Activated B cell treated with CpG ODN at 0.5 μM for 24 hours (primary cell): ENCODE results near the gene FLG. TPM values are rescaled to one million over a fixed set of nuclear protein-coding genes. Genes with fewer than 3 reads are reported as not detected.

Experiments
- ATAC-seq: fragments of 200-7000 bp; cut with Tn5 transposase; one replicate; pipeline ENCODE4 v1.10.0; 2021; ENCODE audit warnings: low read depth, mild to moderate bottlenecking, moderate library complexity
- CTCF ChIA-PET: fragments of 350-600 bp; sonication (Branson Sonifier 250); formaldehyde crosslinking; loops from one replicate; lab custom pipeline; 2021; ENCODE audit warnings: antibody characterized with exemption; lab: Charles Lee
- POLR2A ChIA-PET: fragments of 350-600 bp; sonication (Branson Sonifier 250); formaldehyde crosslinking; loops from one replicate; lab custom pipeline; 2021; ENCODE audit warnings: antibody characterized with exemption; lab: Charles Lee
- DNase-seq: peaks from one replicate; pipeline ENCODE4 v3.0.0; 2022
- H3K27ac Mint-ChIP-seq: one replicate; pipeline ENCODE4 v1.8.0; 2020; ENCODE audit warnings: mixed read lengths
- H3K27me3 Mint-ChIP-seq: one replicate; pipeline ENCODE4 v1.8.0; 2021; ENCODE audit warnings: mixed read lengths
- H3K36me3 Mint-ChIP-seq: one replicate; pipeline ENCODE4 v1.8.0; 2021; ENCODE audit warnings: low read depth, mixed read lengths
- H3K4me1 Mint-ChIP-seq: one replicate; pipeline ENCODE4 v1.8.0; 2021; ENCODE audit warnings: mixed read lengths
- H3K4me3 Mint-ChIP-seq: one replicate; pipeline ENCODE4 v1.8.0; 2020; ENCODE audit warnings: mild to moderate bottlenecking, mixed read lengths
- H3K9me3 Mint-ChIP-seq: one replicate; pipeline ENCODE4 v1.8.0; 2020; ENCODE audit warnings: mixed read lengths
- intact Hi-C: fragments of 100-400 bp; cut with micrococcal nuclease; formaldehyde crosslinking; loops from one replicate; pipeline ENCODE4 v1.15.1; 2024
- total RNA-seq: library from RNA; stranded (reverse); gene quantifications from 2 replicates; pipeline ENCODE4 v1.2.3, GENCODE V29; 2022
- TF ChIP-seq, protein P1 (sequence below): fragments of 200-600 bp; IDR thresholded peaks from one replicate; pipeline ENCODE4 v1.8.0; 2022; ENCODE audit warnings: antibody characterized with exemption, mild to moderate bottlenecking

Gene FLG
- not detected in 2 replicates for total RNA-seq

DNA sequence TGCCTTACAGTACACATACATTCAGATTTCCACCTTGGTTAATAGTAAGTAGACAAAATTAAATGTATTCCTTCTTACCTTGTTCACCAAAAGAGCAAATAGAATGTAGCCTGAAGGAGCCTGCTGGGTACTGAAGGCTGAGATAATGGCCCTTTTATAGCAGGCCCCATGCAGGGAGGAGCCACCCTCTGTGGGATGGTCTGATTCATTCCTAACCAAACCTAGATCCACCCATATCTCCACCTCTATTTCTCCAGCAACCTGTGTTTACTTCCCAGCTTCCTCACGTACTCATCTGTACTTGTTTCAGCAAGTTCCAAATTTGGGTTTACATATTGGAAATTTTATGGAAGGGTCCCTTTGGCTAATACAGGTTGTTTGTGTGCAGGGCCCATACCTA lies at the start of gene FLG:
FLG (minus strand) TSS at position 129 of the 400 bp plus-strand sequence. CDS start 9,783 bp downstream, outside the sequence.
- TF ChIP-seq, protein P1, sequence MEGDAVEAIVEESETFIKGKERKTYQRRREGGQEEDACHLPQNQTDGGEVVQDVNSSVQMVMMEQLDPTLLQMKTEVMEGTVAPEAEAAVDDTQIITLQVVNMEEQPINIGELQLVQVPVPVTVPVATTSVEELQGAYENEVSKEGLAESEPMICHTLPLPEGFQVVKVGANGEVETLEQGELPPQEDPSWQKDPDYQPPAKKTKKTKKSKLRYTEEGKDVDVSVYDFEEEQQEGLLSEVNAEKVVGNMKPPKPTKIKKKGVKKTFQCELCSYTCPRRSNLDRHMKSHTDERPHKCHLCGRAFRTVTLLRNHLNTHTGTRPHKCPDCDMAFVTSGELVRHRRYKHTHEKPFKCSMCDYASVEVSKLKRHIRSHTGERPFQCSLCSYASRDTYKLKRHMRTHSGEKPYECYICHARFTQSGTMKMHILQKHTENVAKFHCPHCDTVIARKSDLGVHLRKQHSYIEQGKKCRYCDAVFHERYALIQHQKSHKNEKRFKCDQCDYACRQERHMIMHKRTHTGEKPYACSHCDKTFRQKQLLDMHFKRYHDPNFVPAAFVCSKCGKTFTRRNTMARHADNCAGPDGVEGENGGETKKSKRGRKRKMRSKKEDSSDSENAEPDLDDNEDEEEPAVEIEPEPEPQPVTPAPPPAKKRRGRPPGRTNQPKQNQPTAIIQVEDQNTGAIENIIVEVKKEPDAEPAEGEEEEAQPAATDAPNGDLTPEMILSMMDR = no peak
- intact Hi-C loops = no loop called here
- Mint-ChIP-seq H3K27me3 (no peaks in the 10 kb centered on the region), H3K9me3 (no peaks in the 10 kb centered on the region), H3K27ac (no peak within 1 kb of the TSS), H3K36me3 (no peaks in the 10 kb centered on the region), H3K4me1 (no peaks in the 10 kb centered on the region), H3K4me3 (no peak within 1 kb of the TSS)
- CTCF ChIA-PET = no interaction called here
- no peak for ATAC-seq
- POLR2A ChIA-PET = no interaction called here
- no peak for DNase-seq

DNA sequence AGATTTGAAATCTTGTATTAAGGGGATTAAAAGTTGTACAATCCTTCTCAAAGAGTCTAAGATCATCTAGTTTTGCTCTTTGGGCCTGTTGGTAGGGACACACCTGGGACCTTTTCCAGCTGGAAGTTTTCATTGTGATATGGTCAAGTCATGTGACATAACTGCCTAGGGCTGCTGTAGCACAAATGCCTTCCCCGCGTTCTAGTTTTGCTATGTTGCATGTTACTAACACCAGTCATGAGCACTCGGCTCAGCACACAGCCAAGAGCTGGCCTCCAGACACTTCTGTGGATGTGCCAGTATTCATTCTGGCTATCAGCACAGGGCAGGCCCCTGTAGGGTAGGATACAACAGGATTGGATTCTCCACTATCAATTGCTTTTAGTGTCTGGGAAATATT lies 49.4 kb upstream of the FLG start:
- intact Hi-C loops = no loop called here
- TF ChIP-seq, protein P1 = no peak
- ChIA-PET POLR2A (no interaction called here), CTCF (interaction anchor here (1.0 kb wide), 1 partner anchor 9 kb away, joined by 3 read pairs; no protein-coding TSS in a partner anchor)
- no peak overlapping the region for H3K27ac Mint-ChIP-seq
- H3K4me1 Mint-ChIP-seq = no peaks in the 10 kb centered on the region
- H3K9me3 Mint-ChIP-seq = peaks cover 5% of the 10 kb centered on the region
- peaks cover 2% of the 10 kb centered on the region for H3K27me3 Mint-ChIP-seq
- H3K4me3 Mint-ChIP-seq = no peak overlapping the region
- no peaks in the 10 kb centered on the region for H3K36me3 Mint-ChIP-seq
- DNase-seq (no peak), ATAC-seq (no peak)

DNA sequence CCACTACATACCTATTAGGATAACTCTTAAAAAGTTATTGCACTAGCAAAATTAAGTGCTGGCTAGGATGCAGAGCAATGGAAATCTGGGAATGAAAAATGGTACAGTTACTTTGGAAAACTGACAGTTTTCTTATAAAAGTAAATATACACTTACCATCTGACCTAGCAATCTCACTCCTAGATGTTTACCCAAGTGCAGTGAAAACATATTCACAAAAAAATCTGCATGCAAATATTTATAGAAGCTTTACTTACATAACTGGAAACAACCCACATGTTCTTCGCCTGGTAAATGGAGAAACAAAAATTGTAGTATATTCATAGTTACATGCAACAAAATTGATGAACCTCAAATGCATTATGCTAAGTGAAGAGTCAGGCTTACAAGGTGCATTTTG lies 47.6 kb upstream of the FLG start:
- H3K4me1 Mint-ChIP-seq = no peaks in the 10 kb centered on the region

DNA sequence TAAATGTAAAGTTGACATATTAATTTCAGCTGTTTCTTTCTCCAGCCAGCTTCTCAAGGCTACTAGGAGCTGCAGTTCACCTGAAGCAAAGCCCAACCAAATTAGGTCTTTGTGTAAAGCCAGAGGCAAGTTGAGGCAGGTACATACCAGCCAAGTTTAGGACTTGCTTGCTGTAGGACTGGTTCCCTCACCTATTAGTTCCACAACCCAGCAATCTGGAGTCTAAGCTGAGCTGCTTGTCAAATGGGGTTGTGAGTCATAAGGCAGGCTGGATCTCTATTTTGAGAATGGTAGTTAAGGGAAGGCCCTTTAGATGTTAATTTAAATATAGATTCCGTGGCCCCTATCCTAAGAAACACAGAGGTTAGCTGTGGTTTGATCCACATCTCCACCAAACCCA lies 42.4 kb upstream of the FLG start:
- intact Hi-C loops = no loop called here

More for the DNA sequence above, 47.6 kb upstream of the FLG start:
- peaks cover 2% of the 10 kb centered on the region for H3K27me3 Mint-ChIP-seq
- H3K36me3 Mint-ChIP-seq = no peaks in the 10 kb centered on the region
- H3K4me3 Mint-ChIP-seq = no peak overlapping the region
- no peak overlapping the region for H3K27ac Mint-ChIP-seq
- ChIA-PET POLR2A (no interaction called here), CTCF (no interaction called here)
- peaks cover 12% of the 10 kb centered on the region for H3K9me3 Mint-ChIP-seq
- intact Hi-C loops = no loop called here
- no peak for DNase-seq
- ATAC-seq = no peak
- TF ChIP-seq, protein P1 = no peak

DNA sequence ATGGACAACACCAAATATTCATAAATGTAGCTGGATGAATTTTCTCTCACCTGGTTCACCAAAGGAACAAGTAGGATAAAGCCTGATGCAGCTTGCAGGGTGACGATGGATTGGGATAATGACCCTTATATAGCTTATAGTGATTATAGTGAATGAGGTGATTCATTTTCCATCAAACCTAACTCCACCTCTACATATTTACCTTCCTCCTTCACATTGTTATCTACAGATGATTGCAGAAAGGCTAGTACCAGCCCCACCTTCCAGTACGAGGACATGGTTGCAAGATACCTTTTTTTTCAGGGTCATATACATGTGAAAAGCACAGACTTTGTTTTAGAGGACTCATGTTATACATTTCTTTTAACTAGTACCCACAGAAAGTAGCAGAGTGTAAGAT lies 34.9 kb upstream of the FLG start, which contains the start of gene FLG2:
FLG2 (minus strand) TSS at position 101 of the 400 bp plus-strand sequence. CDS start 1,122 bp downstream, outside the sequence.
- Mint-ChIP-seq H3K27me3 (peaks cover 9% of the 10 kb centered on the region), H3K4me3 (no peak within 1 kb of the TSS), H3K4me1 (no peaks in the 10 kb centered on the region), H3K36me3 (no peaks in the 10 kb centered on the region), H3K27ac (no peak within 1 kb of the TSS), H3K9me3 (no peaks in the 10 kb centered on the region)
- no peak for ATAC-seq
- no peak for DNase-seq
- TF ChIP-seq, protein P1 = no peak
- ChIA-PET CTCF (no interaction called here), POLR2A (no interaction called here)
- intact Hi-C loops = no loop called here

More for the DNA sequence above, 42.4 kb upstream of the FLG start:
- no peak for DNase-seq
- TF ChIP-seq, protein P1 = no peak
- ChIA-PET CTCF (no interaction called here), POLR2A (no interaction called here)
- ATAC-seq = no peak
- Mint-ChIP-seq H3K27ac (no peak overlapping the region), H3K4me3 (no peak overlapping the region), H3K9me3 (peaks cover 12% of the 10 kb centered on the region), H3K36me3 (no peaks in the 10 kb centered on the region), H3K4me1 (no peaks in the 10 kb centered on the region), H3K27me3 (peaks cover 8% of the 10 kb centered on the region)
